ENCODE measurements around the gene CEBPB.

- no peak for TF ChIP-seq CTCF (IDR thresholded peaks at IDR 0.05)
- no peak for TF ChIP-seq POLR2A (IDR thresholded peaks at IDR 0.05)
- TF ChIP-seq EP300 (IDR thresholded peaks at IDR 0.05): no peak
Observed at GRCh38 chr20:50151034-50151743, 39.4 kb upstream of the CEBPB start.
